ENCODE data around the gene LDLRAP1.

- no peak for TF ChIP-seq ETS1 (conservative IDR thresholded peaks at IDR 0.05; ENCODE audit: control insufficient read depth, low read depth, low read length)
- no peak for TF ChIP-seq EZH2 (IDR thresholded peaks at IDR 0.05; ENCODE audit: borderline replicate concordance, low read depth, low read length)
- TF ChIP-seq ARNT (IDR thresholded peaks at IDR 0.05), result no peak
- no peak for TF ChIP-seq KAT7 (CRISPR knock-in tag; IDR thresholded peaks at IDR 0.05; ENCODE audit: borderline replicate concordance)
- no peak for TF ChIP-seq ZNF609 (CRISPR knock-in tag; IDR thresholded peaks at IDR 0.05; ENCODE audit: borderline replicate concordance)
- no peak for TF ChIP-seq TAF1 (IDR thresholded peaks at IDR 0.05; ENCODE audit: control insufficient read depth, extremely low read depth, insufficient read depth, low read length, severe bottlenecking)
- TF ChIP-seq TGIF2 (CRISPR knock-in tag; IDR thresholded peaks at IDR 0.05), result no peak
These were observed 63.7 kb downstream of the LDLRAP1 start for GRCh38 chr1:25607123-25607522.

Data from K562 (cell line).